GM18511 (cell line): Measurements from ENCODE around the gene PREB.
"Not testable (repeated sequence)": the region's sequence is repeated elsewhere in the genome, so short reads cannot be mapped to it uniquely, and the experiment has no call there.

Experiments used
- ATAC-seq: cut with Tn5 transposase; IDR thresholded peaks from one replicate; pipeline ENCODE4 v1.9.1; 2021; ENCODE audit warnings: mild to moderate bottlenecking, moderate library complexity; ENCODE audit not compliant: unreplicated experiment

Gene PREB, protein sequence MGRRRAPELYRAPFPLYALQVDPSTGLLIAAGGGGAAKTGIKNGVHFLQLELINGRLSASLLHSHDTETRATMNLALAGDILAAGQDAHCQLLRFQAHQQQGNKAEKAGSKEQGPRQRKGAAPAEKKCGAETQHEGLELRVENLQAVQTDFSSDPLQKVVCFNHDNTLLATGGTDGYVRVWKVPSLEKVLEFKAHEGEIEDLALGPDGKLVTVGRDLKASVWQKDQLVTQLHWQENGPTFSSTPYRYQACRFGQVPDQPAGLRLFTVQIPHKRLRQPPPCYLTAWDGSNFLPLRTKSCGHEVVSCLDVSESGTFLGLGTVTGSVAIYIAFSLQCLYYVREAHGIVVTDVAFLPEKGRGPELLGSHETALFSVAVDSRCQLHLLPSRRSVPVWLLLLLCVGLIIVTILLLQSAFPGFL

DNA sequence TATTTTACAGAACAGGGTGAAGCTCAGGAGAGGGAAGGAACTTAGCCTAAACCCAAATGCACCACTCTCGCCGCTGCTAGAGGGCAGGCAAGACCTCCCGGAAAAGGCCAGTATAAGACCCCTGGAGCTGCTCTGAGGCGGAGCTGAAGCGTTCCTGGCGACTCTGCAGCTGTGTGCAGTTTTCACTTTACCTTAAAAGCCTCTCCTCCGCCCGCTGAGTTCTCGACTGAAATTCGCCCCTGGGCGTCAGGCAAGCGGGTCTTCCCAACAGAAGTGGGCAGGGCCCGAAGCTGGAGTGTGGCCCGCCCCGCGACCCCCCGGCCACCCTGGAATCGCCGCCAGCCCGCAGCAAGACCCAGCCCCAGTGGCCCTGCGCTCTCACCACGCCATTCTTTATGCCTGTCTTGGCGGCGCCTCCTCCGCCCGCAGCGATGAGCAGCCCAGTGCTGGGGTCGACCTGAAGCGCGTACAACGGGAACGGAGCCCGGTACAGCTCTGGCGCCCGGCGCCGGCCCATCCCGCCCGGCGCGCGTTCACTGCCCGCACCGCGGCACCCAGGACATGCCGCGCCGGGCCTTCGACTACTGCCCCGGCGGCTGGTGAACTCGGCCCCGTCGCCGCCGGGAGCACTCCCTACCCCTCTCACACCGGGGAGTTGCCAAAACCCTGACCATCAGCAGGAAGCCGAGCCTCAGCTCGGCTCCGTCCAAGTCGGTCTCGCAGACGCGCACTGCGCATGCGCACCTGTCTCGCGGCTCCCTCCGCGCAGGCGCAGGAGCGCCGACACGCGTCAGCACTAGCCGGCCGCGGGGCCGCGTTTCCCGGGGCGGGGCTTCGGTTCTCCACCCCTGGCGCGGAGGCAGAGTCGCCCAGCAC lies at the start of gene PREB:
PREB (minus strand) TSS at position 732 of the 876 bp plus-strand sequence; CDS start at position 517, 215 bp downstream.
- peak; percentile 91 for ATAC-seq

DNA sequence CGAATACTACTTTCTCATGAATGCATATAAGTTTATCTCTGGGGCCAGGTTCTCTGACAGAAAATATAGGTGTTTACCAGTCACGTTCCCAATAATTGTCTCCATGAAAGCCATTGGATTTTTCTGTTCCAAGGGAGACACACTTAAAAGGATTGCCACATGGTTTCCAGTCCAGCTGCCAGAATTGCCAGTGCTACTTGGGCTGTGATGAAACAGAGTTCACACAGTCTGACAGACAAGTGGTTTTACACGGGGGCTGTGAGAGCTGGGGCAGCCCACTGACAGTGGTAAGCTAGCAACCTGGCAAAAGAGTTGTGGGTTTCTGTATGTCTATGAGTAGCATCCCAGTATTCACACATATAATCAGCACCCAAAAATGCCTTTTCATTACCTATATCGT lies 49.7 kb upstream of the PREB start:
- no peak for ATAC-seq

DNA sequence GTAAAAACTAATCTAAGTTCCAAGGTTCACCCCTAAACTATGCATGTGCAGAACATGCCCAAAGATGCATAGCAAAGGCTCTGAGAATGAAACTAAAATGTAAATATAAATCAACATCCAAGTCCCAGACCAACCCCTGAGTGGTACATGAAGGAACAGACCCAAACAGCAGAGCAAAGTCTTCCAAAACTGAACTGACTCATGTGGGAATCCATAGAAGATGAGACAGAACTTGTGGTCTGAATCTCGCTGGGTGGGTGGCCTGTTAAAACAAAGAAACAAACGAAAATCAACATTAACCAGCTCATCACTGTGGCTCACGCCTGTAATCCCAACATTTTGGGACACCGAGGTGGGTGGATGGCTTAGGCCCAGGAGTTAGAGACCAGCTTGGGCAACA lies 47.9 kb upstream of the PREB start:
- ATAC-seq: no peak

DNA sequence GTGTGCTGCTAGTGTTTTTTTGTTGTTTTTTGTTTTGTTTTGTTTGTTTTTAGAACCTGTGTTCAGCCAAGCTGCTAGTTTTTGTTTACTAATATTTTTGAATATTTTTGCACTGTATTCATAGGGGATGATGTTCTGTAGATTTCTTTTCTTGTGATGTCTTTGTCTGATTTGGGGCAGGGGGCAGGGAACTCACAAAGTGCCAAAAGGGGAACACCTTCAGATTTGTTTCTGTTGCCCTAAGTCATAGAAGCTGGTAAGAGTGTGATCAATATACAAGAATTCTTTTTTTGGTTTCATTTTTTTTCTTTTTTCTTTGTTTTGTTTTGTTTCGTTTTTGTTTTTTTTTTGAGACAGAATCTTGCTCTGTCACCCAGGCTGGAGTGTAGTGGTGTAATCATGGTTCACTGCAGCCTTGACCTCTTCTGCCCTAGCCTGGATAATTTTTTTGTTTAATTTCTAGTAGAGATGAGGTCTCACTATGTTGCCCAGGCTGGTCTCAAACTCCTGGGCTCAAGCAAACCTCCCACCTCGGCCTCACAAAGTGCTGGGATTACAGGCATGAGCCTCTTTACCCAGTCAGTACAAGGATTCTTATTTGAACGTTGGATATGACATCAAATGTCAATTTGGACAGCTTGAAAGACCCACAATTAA lies 45.0 kb upstream of the PREB start:
- ATAC-seq: no peak

DNA sequence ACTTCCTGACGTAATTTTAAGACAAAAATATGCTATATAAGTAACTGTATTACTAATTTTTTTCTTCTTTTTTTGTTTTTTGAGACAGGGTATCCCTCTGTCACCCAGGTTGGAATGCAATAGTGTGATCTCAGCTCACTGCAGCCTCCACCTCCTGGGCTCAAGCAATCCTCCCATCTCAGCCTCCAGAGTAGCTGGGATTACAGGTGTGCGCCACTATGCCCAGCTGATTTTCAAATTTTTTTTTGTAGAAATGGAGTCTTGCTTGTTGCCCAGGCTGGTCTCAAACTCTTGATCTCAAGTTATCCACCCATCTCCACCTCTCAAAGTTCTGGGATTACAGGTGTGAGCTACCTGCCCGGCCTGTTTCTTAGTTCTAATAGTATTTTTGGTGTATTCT lies 44.0 kb upstream of the PREB start:
- no peak for ATAC-seq

DNA sequence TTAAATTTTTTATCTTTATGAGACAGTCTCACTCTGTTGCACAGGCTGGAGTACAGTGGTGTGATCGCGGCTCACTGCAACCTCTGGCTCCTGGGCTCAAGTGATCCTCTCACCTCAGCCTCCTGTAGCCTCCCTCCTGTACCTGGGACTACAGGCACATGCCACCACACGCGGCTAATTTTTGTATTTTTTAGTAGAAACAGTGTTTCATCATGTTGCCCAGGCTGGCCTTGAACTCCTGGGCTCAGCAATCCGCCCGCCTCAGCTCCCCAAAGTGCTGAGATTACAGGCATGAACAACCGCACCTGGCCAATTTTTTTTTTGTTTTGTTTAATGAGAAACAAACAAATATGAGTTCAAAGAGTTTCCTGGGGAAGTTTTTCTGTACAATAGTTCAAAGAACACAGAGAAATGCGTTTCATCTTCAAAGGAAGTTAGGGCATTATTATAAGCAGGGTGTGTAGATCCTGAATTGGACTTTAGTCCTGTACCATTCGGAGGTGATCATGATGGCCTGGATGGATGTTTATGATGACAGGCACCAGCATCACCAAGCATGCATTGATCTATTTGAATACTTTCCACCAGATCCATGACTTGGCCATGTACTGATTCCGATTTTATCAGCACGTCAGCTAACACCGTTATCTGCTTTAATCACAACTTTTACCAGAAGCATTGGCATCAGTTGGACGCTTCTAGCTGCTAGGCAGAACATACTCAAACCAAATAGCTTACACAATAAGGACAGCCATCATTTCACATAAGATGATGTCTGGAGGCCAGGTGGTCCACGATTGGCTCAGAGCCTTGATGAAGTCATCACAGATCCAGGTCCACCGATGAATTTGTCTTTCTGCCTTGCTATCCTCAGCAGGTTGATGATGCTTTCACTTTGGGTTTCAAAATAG lies 43.3 kb upstream of the PREB start:
- ATAC-seq: no peak

DNA sequence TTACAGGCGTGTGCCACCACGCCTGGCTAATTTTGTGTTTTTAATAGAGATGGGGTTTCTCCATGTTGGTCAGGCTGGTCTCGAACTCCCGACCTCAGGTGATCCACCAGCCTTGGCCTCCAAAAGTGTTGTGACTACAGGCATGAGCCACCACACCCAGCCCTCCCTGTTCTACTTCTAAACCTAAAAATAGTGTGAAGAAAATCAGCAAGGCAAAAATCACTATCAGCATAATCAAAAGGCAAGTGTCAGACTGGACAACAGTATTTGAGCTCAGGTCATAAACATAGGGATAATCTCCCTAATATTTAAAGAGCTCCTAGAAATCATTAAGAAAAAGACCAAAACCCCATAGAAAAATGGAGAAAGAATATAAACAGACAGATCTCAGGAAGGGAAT lies 41.3 kb upstream of the PREB start:
- not testable (repeated sequence) for ATAC-seq

DNA sequence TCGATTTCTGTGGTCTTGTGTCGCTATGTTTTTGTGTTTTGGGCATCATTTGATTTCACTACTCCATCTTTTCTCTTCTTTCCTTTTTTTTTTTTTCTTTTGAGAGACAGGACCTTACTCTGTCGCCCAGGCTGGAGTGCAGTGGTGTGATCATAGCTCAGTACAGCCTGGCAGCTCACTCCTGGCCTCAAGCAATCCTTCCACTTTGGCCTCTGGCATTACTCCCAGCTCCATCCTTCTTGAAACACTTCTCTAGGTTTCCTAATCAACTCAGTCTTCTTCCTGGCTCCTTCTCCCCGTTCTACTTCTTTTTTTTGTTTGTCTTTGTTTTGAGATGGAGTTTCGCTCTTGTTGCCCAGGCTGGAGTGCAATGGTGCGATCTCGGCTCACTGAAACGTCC lies 40.9 kb upstream of the PREB start:
- ATAC-seq: no peak

DNA sequence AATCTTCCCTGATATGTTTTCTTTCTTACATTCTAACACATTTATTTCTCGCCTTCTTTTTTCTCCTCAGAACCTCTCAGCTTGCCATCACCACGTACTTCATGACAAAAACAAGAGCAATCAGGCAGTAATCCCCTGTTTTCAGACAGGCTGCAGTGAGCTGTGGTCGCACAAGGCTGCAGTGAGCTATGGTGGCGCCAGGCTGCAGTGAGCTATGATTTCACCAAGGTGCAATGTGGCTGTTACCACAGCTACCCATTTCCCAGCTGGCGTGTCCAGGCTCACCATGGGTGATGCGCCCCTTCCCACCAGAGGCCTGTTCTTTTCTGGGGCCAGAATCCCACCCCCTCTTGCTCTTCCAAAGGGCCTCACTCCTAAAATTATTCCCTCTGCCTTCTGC lies 40.2 kb upstream of the PREB start:
- no peak for ATAC-seq

DNA sequence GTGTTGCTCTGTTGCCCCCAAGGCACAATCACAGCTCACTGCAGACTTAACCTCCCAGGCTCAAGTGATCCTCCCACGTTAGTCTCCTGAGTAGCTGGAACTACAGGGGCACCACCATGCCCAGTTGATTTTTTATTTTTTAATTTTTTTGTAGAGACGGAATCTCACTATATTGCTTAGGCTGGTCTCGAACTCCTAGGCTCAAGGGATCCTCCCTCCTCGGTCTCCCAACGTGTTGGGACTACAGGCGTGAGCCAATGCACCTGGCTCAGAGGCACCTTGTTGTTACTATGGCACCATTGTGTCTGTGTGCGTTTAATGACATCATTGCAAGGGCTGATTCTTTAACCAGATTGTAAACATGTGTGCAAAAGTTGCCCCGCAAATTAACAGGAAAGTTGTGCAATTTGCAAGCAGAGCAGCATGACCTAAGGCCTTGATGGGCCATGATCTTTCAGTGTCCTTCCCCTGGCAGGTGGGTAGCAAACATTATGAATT lies 37.0 kb upstream of the PREB start:
- no peak for ATAC-seq

DNA sequence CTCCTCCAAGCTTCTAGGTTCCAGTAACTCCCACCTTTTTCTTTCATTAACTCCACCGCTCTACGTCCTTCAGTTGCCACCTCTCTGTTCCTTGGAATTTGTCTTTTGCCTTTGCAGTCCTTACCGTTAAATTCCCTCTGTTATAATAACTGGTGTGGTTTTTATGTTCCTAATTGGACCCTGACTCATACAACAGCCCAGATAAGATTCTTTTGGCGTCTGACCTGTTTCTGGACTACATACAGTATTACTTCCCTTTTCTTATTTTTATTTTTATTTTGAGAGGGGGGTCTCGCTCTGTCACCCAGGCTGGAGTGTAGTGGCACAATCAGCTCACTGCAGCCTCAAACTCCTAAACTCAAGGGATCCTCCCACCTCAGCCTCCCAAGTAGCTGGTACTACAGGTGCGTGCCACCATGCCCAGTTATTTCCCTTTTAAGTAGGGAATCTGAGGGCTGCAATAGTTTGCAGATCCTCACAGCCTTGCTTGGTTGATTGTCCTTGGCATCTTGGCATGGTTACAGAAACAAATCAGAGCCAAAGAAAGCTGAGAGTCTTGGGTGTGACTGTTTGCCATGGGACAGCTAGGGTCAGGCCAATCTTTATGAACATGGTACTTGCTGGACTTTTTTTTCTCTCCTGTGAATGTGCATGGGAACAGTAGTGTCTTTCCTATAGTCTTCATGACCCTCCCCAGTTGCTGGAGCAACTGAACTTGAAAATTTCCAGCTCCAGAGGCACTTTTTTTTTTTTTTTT lies 36.3 kb upstream of the PREB start:
- no peak for ATAC-seq

DNA sequence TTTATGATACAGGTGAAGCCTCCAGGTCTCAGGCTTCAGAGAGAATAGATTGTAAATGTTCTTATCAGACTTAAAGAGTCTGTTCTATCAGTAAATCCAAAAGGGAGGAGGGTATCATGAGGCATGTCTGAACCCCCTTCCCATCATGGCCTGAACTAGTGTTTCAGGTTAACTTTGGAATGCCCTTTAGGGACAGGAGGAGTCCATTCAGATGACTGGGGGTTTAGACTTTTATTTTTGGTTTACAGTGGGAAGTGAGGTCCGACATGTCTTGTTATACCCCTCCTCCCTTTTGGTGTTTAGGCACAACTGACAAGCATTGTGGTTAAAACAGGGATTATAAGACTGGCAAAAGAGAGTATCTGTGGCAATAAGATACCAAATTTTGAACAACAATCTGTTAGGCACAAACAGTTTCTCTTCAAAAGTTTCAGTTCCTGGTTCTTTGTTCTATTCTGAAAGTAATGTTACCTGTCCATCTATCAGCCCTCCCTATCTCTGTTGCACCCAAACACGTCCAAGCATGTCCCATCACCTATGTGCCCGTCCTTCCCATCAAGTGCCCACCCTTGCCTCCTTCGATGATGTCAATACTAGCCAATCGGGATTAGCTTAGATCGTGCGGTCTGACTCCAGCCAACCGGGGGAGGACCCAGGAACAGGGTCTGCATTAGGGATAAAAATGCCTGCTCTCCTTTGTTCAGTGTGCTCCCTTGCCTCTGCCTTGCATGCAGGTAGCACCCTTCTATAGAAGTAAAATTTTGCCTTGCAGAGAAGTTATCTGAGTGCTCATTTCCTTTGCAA lies 30.7 kb upstream of the PREB start:
- ATAC-seq: peak; percentile 61

DNA sequence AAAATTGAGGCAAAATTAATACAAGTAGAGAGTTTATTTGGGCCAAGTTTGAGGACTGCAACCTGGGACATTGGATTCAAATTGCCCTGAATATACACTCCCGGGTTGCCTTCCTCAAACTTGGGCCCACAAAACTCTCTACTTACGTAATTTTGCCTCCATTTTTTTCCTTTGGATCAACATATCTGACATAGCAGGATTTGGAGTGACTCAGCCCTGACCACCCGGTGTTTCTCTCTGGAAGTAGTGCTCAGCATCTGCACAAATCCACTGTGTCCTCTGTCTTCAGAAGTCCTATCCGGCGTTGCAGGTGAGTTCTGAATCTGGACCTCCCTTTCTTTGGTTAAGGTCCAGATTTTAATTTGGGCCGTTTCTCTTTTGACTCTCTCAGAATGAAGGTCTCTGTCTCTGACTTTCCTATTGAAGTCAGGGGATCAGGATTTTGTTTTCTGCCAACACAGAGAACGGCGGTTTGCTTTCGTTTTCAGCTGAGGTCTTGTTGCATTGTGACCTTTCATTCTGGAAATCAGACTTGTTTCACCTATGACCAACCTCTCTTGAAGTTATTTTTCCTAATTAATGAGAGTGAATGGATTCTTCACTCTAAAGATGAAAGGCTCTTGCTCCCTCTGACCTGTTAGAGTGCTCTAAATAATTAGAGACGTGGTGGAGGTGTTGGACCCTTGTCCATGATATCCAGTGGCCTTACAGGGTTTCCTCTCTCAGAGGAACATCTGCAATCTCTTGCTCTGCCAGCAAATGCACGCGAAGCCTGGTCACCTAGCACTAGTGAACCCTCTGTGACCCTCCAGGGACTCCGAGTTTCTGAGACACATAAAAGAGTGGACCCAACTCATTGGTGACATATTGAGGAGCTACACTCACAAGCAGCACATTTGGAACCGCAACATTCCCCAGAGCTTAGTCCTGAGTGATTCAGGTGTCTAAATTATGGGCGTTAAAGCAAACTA lies 28.0 kb upstream of the PREB start:
- no peak for ATAC-seq

DNA sequence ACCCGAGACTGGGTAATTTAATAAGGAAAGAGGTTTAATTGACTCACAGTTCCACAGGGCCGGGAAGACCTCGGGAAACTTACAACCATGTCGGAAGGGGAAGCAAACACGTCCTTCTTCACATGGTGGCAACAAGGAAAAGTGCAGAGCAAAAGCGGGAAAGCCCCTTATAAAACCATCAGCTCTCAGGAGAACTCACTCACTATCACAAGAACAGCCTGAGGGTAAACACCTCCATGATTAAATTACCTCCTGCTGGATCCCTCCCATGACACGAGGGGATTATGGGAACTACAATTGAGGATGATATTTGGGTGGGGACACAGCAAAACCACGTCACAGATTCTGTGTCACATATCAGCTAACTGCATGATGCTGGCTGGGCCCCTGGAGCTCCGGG lies 25.8 kb upstream of the PREB start:
- no peak for ATAC-seq

DNA sequence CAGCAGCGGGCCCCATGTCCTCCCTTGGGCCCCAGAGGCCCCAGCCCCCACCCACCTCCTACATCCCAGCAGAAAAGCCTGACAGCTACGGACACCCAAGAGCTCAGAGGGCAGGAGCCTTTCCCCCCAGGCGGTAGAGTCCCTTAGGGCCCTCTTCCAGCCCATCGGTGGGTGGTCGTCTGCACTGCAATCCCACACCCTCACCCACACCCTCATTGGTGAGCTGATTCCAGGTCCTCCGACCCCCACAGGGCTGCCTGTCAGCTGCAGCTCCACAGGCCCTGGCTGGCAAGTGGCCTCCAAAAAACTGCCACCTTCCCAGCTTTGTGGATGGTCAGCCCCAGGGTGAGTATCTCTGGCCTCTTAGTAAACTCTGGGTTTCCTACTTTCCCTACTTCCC lies 24.8 kb upstream of the PREB start:
- ATAC-seq: no peak

DNA sequence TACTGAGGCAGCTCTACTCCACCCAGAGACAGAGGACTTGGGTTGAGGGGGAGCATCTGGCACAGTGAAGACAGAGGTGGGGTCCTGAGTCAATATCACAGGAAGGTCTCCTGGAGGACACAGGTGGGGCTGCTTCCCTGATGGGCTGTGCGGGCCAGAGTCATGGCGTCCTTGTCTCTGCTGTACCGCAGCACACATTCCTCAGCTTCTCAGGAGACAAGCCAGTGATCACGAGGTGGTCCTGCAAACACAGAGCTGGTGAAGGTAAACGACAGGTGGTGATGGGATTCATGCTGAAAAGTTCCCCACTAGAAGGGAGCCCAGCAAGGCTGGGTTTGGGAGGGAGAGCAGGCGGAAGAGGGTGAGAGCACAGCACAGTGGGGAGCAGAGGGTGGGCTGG lies 24.0 kb upstream of the PREB start:
- no peak for ATAC-seq

DNA sequence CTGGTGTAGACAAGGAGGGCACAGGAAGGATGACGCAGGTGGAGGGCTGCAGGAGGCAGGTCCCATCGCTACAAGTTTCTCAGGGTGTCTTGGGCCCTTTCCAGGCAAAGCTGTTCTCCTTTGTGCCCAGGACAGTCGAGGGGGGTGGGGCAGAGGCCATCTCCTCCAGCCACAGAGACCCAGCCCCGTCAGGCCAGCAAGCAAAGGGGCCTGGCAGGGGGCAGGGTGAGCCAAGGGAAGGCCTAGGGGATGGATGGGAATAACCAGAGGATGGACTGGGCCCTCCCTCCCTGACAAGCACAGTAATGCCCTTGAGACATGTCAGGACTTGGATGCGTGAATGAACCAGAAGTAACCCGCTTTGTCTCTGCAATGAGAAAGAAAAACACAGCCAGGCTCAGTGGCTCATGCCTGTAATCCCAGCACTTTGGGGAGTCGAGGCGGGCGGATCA lies 20.7 kb upstream of the PREB start:
- ATAC-seq: no peak

DNA sequence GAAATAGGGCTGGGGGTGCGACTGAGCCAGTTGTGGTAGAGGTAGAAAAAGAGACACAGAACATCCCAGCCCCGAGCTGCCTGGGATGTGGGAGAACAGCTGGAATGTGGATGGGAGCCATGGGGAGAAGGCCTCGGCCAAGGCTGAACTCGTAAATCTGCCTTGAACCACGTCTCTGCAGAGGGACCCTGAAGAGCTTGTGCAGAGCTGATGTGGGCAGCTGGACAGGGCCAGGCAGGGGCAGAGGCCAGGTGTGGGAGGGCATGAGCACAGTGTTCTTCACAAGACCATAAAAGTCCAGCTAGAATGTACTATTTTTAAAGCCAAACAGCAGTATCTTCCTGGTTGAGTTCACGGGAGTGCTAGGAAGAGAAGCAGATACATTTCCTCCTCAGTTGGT lies 20.1 kb upstream of the PREB start:
- ATAC-seq: no peak
